GM12891 (cell line): ENCODE data around the gene GM2A.

Experiments
- PAX5 ChIP-seq: IDR thresholded peaks from 2 replicates; pipeline ENCODE4 v1.6.1; 2011; ENCODE audit warnings: low read length, moderate library complexity, mild to moderate bottlenecking; ENCODE audit not compliant: insufficient read depth, severe bottlenecking
- POLR2A ChIP-seq: IDR thresholded peaks from 2 replicates; pipeline ENCODE4 v1.6.1; 2011; ENCODE audit warnings: low read depth, low read length, control low read depth
- POLR2AphosphoS5 ChIP-seq: IDR thresholded peaks from 2 replicates; pipeline ENCODE4 v1.6.1; 2011; ENCODE audit warnings: low read depth, low read length, control low read depth
- POU2F2 ChIP-seq: IDR thresholded peaks from 2 replicates; pipeline ENCODE4 v1.6.1; 2011; ENCODE audit warnings: low read depth, mild to moderate bottlenecking, control low read depth, low read length, moderate library complexity
- TAF1 ChIP-seq: IDR thresholded peaks from 2 replicates; pipeline ENCODE4 v1.6.1; 2011; ENCODE audit warnings: low read depth, low read length, control low read depth

DNA sequence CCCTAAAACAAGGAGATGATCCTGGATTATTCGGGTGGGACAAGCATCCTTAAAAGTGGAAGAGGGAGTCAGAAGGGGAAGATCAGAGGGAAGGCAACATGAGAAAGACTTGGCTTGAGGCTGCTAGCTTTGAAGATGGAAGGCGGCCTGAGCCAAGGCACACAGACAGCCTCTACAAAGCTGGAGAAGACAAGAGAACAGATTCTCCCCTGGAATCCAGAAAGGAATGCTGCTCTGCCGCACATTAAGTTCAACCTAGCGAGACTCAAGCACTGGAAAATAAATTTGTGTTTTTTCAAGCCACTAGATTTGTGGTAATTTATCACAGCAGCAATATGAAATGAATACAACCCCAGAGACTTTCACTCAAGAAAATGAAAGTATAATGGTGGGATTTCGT is 32.7 kb downstream of the GM2A start:
- TF ChIP-seq POLR2AphosphoS5 (no peak), POLR2A (no peak), TAF1 (no peak), PAX5 (no peak), POU2F2 (no peak)
